Activated CD4-positive, CD25-positive, alpha-beta regulatory T cell (primary cell): Measurements from ENCODE around the gene GSN.

Source experiments
- DNase-seq, 4 experiments: peaks; one replicate each; lab custom pipeline; 2025; lab: John Stamatoyannopoulos, UW

The GSN gene

GRCh38 chr9:121303456-121304451 is 35.8 kb downstream of the GSN start:
- DNase-seq: no peak

- no peak for DNase-seq
These were observed 36.7 kb downstream of the GSN start for GRCh38 chr9:121304707-121305106.

- DNase-seq: no peak
These were observed 37.5 kb downstream of the GSN start for GRCh38 chr9:121305269-121305994.

- DNase-seq: no peak
These were observed 40.0 kb downstream of the GSN start for GRCh38 chr9:121307976-121308375.

- no peak for DNase-seq
These were observed 40.8 kb downstream of the GSN start for GRCh38 chr9:121308765-121309164.

GRCh38 chr9:121309171-121309570 is 41.2 kb downstream of the GSN start:
- DNase-seq: no peak

GRCh38 chr9:121309833-121310425 is 42.0 kb downstream of the GSN start:
- DNase-seq: no peak

GRCh38 chr9:121310571-121310970 is 42.6 kb downstream of the GSN start:
- no peak for DNase-seq

- no peak for DNase-seq
These were observed 44.2 kb downstream of the GSN start for GRCh38 chr9:121312169-121312568.

- DNase-seq: no peak
These were observed 45.6 kb downstream of the GSN start for GRCh38 chr9:121313458-121314152.

GRCh38 chr9:121316378-121316777 is 48.4 kb downstream of the GSN start:
- DNase-seq: no peak

GRCh38 chr9:121316852-121317373 is 49.0 kb downstream of the GSN start:
- no peak for DNase-seq

- DNase-seq: no peak
These were observed 50.0 kb downstream of the GSN start for GRCh38 chr9:121317737-121318630.

GRCh38 chr9:121318631-121319382 is 50.8 kb downstream of the GSN start:
- no peak for DNase-seq

- DNase-seq: no peak
These were observed 51.4 kb downstream of the GSN start for GRCh38 chr9:121319383-121319780.

GRCh38 chr9:121321016-121321503 is 53.1 kb downstream of the GSN start:
- DNase-seq: no peak

GRCh38 chr9:121322037-121322736 is 54.2 kb downstream of the GSN start:
- DNase-seq: no peak

GRCh38 chr9:121322737-121323448 is 54.9 kb downstream of the GSN start:
- no peak for DNase-seq
